SU-DHL-6 (cell line): ENCODE measurements around the gene NCAPG2.

Experiments used
- H2AFZ ChIP-seq: fragments of 200-600 bp; sonication (generic); 2 replicates; pipeline ENCODE4 v1.6.1; 2014; ENCODE audit warnings: low read depth, mild to moderate bottlenecking, moderate library complexity, mixed read lengths, antibody characterized with exemption, low read length; ENCODE audit not compliant: severe bottlenecking
- H3F3A ChIP-seq: fragments of 200-600 bp; shearing (Covaris generic); 2 replicates; pipeline ENCODE4 v1.6.0; 2016; ENCODE audit warnings: antibody characterized with exemption, mild to moderate bottlenecking; ENCODE audit not compliant: insufficient read depth
- H3K27ac ChIP-seq: fragments of 200-600 bp; sonication (generic); 2 replicates; pipeline ENCODE4 v1.5.1; 2016; ENCODE audit warnings: low read depth, mild to moderate bottlenecking, low read length, moderate library complexity, mixed read lengths
- H3K27me3 ChIP-seq: fragments of 200-600 bp; sonication (generic), shearing (Covaris generic); 2 replicates; pipeline ENCODE4 v1.6.0; 2014; ENCODE audit warnings: mild to moderate bottlenecking, low read length
- H3K36me3 ChIP-seq: fragments of 200-600 bp; sonication (generic); 2 replicates; pipeline ENCODE4 v1.6.1; 2014; ENCODE audit warnings: mild to moderate bottlenecking, low read length, mixed read lengths
- H3K4me2 ChIP-seq: fragments of 300-600, 200-600 bp; shearing (Covaris generic), sonication (generic); 2 replicates; pipeline ENCODE4 v1.6.0; 2014; ENCODE audit warnings: low read length, low read depth, mild to moderate bottlenecking; ENCODE audit not compliant: poor library complexity, severe bottlenecking
- H3K4me3 ChIP-seq: fragments of 200-600 bp; sonication (generic); 2 replicates; pipeline ENCODE4 v1.5.1; 2014; ENCODE audit warnings: antibody characterized with exemption, low read length, mild to moderate bottlenecking, mixed read lengths; ENCODE audit not compliant: insufficient read depth, poor library complexity, severe bottlenecking
- H3K79me2 ChIP-seq: fragments of 200-600 bp; sonication (generic); 2 replicates; pipeline ENCODE4 v1.6.1; 2014; ENCODE audit warnings: mild to moderate bottlenecking, low read length, moderate library complexity; ENCODE audit not compliant: insufficient read depth
- H3K9ac ChIP-seq: fragments of 200-600 bp; sonication (generic); 2 replicates; pipeline ENCODE4 v1.7.0; 2014; ENCODE audit warnings: mild to moderate bottlenecking, low read length
- H3K9me2 ChIP-seq: fragments of 200-600 bp; sonication (generic); replicated peaks from 2 replicates; pipeline ENCODE4 v1.6.1; 2014; ENCODE audit warnings: low read length; ENCODE audit not compliant: insufficient read depth
- H3K9me3 ChIP-seq: fragments of 200-600 bp; sonication (generic); 2 replicates; pipeline ENCODE4 v1.6.1; 2014; ENCODE audit warnings: low read length, mixed read lengths; ENCODE audit not compliant: insufficient read depth
- H4K20me1 ChIP-seq: fragments of 200-600 bp; sonication (generic); 2 replicates; pipeline ENCODE4 v1.6.1; 2014; ENCODE audit warnings: low read depth, mild to moderate bottlenecking, antibody characterized with exemption, low read length, moderate library complexity, mixed read lengths
- CTCF ChIP-seq: fragments of 200-600 bp; sonication (generic); IDR thresholded peaks from one replicate; pipeline ENCODE4 v1.5.1; 2017; ENCODE audit warnings: antibody characterized with exemption, mild to moderate bottlenecking, low read length, moderate library complexity; ENCODE audit not compliant: insufficient read depth, poor library complexity, severe bottlenecking
- EZH2phosphoT487 ChIP-seq: fragments of 200-600 bp; sonication (generic), shearing (Covaris generic); conservative IDR thresholded peaks from 2 replicates; pipeline ENCODE4 v1.6.1; 2018; ENCODE audit warnings: mild to moderate bottlenecking, antibody characterized with exemption, low read length, moderate library complexity, mixed read lengths

Gene NCAPG2

GRCh38 chr7:158658475-158658874 is 46.1 kb downstream of the NCAPG2 start:
- Histone ChIP-seq H3K79me2 (no peaks in the 10 kb centered on the region), H3K27ac (no peak overlapping the region), H4K20me1 (no peaks in the 10 kb centered on the region), H3F3A (no peaks in the 10 kb centered on the region), H2AFZ (no peak overlapping the region), H3K36me3 (peaks cover 52% of the 10 kb centered on the region; the same call in 1 of the 2 replicates), H3K9me2 (no peaks in the 10 kb centered on the region), H3K4me3 (no peak overlapping the region), H3K4me2 (no peak overlapping the region), H3K9ac (no peak overlapping the region), H3K9me3 (no peaks in the 10 kb centered on the region), H3K27me3 (no peaks in the 10 kb centered on the region)
- no peak for TF ChIP-seq CTCF

- Histone ChIP-seq H3K9me2 (no peaks in the 10 kb centered on the region), H3K27ac (no peak overlapping the region), H3K36me3 (peaks cover 51% of the 10 kb centered on the region)
Observed at GRCh38 chr7:158657189-158657746, 47.3 kb downstream of the NCAPG2 start.

GRCh38 chr7:158655931-158656441 is 48.6 kb downstream of the NCAPG2 start:
- H3K79me2 ChIP-seq = no peaks in the 10 kb centered on the region
- H3F3A ChIP-seq = no peaks in the 10 kb centered on the region
- H3K9me2 ChIP-seq = no peaks in the 10 kb centered on the region
- H4K20me1 ChIP-seq = no peaks in the 10 kb centered on the region
- H3K4me2 ChIP-seq = no peak overlapping the region
- H2AFZ ChIP-seq = no peak overlapping the region
- no peak overlapping the region for H3K27ac ChIP-seq
- H3K36me3 ChIP-seq = peaks cover 50% of the 10 kb centered on the region
- TF ChIP-seq CTCF (no peak), EZH2phosphoT487 (no peak)
- H3K9ac ChIP-seq = no peak overlapping the region
- no peaks in the 10 kb centered on the region for H3K9me3 ChIP-seq
- no peaks in the 10 kb centered on the region for H3K27me3 ChIP-seq
- no peak overlapping the region for H3K4me3 ChIP-seq

More at GRCh38 chr7:158657189-158657746, 47.3 kb downstream of the NCAPG2 start:
- no peak overlapping the region for H3K9ac ChIP-seq
- no peaks in the 10 kb centered on the region for H4K20me1 ChIP-seq
- no peak overlapping the region for H3K4me3 ChIP-seq
- H2AFZ ChIP-seq = no peak overlapping the region
- TF ChIP-seq EZH2phosphoT487 = no peak
- TF ChIP-seq CTCF = no peak
- no peaks in the 10 kb centered on the region for H3K27me3 ChIP-seq
- H3K4me2 ChIP-seq = no peak overlapping the region
- no peaks in the 10 kb centered on the region for H3F3A ChIP-seq
- H3K79me2 ChIP-seq = no peaks in the 10 kb centered on the region
- H3K9me3 ChIP-seq = no peaks in the 10 kb centered on the region
